SK-N-SH (cell line): ENCODE data around the gene CHST6. TPM values are rescaled to one million over a fixed set of nuclear protein-coding genes. Genes with fewer than 3 reads are reported as not detected.
"Not testable (repeated sequence)": the region's sequence is repeated elsewhere in the genome, so short reads cannot be mapped to it uniquely, and the experiment has no call there.

Experiments used
- CTCF ChIA-PET: fragments of 300-600, 350-600 bp; formaldehyde crosslinking; extraction: SDS; loops from one replicate; lab custom pipeline; 2021; lab: Yijun Ruan, JAX
- POLR2A ChIA-PET: fragments of 350-600 bp; sonication (Branson Sonifier 250); formaldehyde crosslinking; extraction: SDS; loops from one replicate; lab custom pipeline; 2020; ENCODE audit warnings: antibody characterized with exemption, inconsistent platforms; lab: Yijun Ruan, JAX
- DNase-seq: peaks from one replicate; pipeline ENCODE4 v3.0.0; 2012
- H2AFZ ChIP-seq: fragments of 200-600 bp; sonication (generic); 2 replicates; pipeline ENCODE4 v1.8.1; 2016; ENCODE audit warnings: antibody characterized with exemption, mild to moderate bottlenecking, low read depth
- H3F3A ChIP-seq: fragments of 200-600 bp; sonication (generic); replicated peaks from 2 replicates; pipeline ENCODE3; 2016; ENCODE audit warnings: antibody characterized with exemption, mild to moderate bottlenecking; ENCODE audit not compliant: insufficient read depth
- H3K27ac ChIP-seq, 2 experiments: fragments of 200-500 bp in 1 of 2; fragments of 200-600 bp in 1 of 2; sonication (Bioruptor generic) in 1 of 2; sonication (generic), shearing (Covaris generic) in 1 of 2; 2 replicates each; pipeline versions ENCODE4 v1.5.1 to v1.6.1; 2014 to 2016; ENCODE audit warnings: low read depth in 2 of 2, inconsistent platforms in 1 of 2, low read length in 1 of 2, mild to moderate bottlenecking in 1 of 2, mixed read lengths in 1 of 2
- H3K27me3 ChIP-seq: fragments of 200-600 bp; sonication (generic), shearing (Covaris generic); 2 replicates; pipeline ENCODE4 v1.6.1; 2016; ENCODE audit warnings: mixed run types; ENCODE audit not compliant: insufficient read depth
- H3K36me3 ChIP-seq, 2 experiments: fragments of 200-500 bp in 1 of 2; fragments of 200-600 bp in 1 of 2; sonication (Bioruptor generic) in 1 of 2; sonication (generic) in 1 of 2; replicated peaks in 1 of 2; 2 replicates each; pipeline versions ENCODE3 to v1.5.1; 2014 to 2016; ENCODE audit warnings: low read length in 1 of 2, mild to moderate bottlenecking in 1 of 2; ENCODE audit not compliant: insufficient read depth in 2 of 2, control insufficient read depth in 1 of 2
- H3K4me1 ChIP-seq, 2 experiments: fragments of 200-500 bp in 1 of 2; fragments of 200-600 bp in 1 of 2; sonication (Bioruptor generic) in 1 of 2; sonication (generic), shearing (Covaris generic) in 1 of 2; 2 replicates each; pipeline versions ENCODE4 v1.5.1 to v1.6.1; 2014 to 2016; ENCODE audit warnings: low read depth in 1 of 2, low read length in 1 of 2, mixed run types in 1 of 2; ENCODE audit not compliant: insufficient read depth in 2 of 2, control insufficient read depth in 1 of 2
- H3K4me2 ChIP-seq: fragments of 200-600 bp; sonication (generic), shearing (Covaris generic); 2 replicates; pipeline ENCODE4 v1.6.1; 2017; ENCODE audit warnings: mixed run types
- H3K4me3 ChIP-seq, 2 experiments: fragments of 200-500 bp in 1 of 2; fragments of 200-600 bp in 1 of 2; sonication (Bioruptor generic) in 1 of 2; sonication (generic), shearing (Covaris generic) in 1 of 2; 2 replicates each; pipeline versions ENCODE4 v1.5.1 to v1.8.1; 2014 to 2016; ENCODE audit warnings: low read depth in 2 of 2, inconsistent platforms in 1 of 2, low read length in 1 of 2, mild to moderate bottlenecking in 1 of 2, mixed read lengths in 1 of 2, moderate library complexity in 1 of 2
- H3K79me2 ChIP-seq: fragments of 200-600 bp; sonication (generic); 2 replicates; pipeline ENCODE4 v1.8.1; 2017; ENCODE audit warnings: mild to moderate bottlenecking; ENCODE audit not compliant: insufficient read depth
- H3K9ac ChIP-seq: fragments of 200-600 bp; sonication (generic); 2 replicates; pipeline ENCODE4 v1.6.1; 2017; ENCODE audit warnings: mixed run types
- H3K9me2 ChIP-seq: fragments of 200-600 bp; sonication (generic); 2 replicates; pipeline ENCODE4 v1.6.1; 2017; ENCODE audit warnings: mixed run types
- H3K9me3 ChIP-seq: fragments of 200-600 bp; sonication (generic); 2 replicates; pipeline ENCODE4 v1.6.1; 2017; ENCODE audit warnings: mixed run types, mild to moderate bottlenecking, moderate library complexity
- H4K20me1 ChIP-seq: fragments of 200-600 bp; sonication (generic); 2 replicates; pipeline ENCODE4 v1.6.1; 2017; ENCODE audit warnings: mild to moderate bottlenecking, mixed run types; ENCODE audit not compliant: insufficient read depth
- CHD2 ChIP-seq: fragments of 150-350 bp; IDR thresholded peaks from 2 replicates; pipeline ENCODE4 v1.6.1; 2018; ENCODE audit warnings: low read length; ENCODE audit not compliant: partially characterized antibody
- ELF1 ChIP-seq: IDR thresholded peaks from 2 replicates; pipeline ENCODE4 v1.4.0; 2012
- EZH2phosphoT487 ChIP-seq: fragments of 200-600 bp; sonication (generic); IDR thresholded peaks from 2 replicates; pipeline ENCODE4 v1.6.1; 2017; ENCODE audit warnings: low read depth, mixed run types, mild to moderate bottlenecking, antibody characterized with exemption, moderate library complexity, borderline replicate concordance
- FOSL2 ChIP-seq: IDR thresholded peaks from 2 replicates; pipeline ENCODE4 v1.4.0; 2012; ENCODE audit warnings: low read depth, mild to moderate bottlenecking, moderate library complexity, borderline replicate concordance
- FOXJ3 ChIP-seq: sonication (generic); formaldehyde crosslinking; IDR thresholded peaks from 2 replicates; pipeline ENCODE4 v1.5.1; 2020; ENCODE audit warnings: mild to moderate bottlenecking, missing genetic modification reagents
- POLR2AphosphoS5 ChIP-seq: IDR thresholded peaks from 2 replicates; pipeline ENCODE4 v1.6.1; 2012; ENCODE audit warnings: low read depth, low read length
- RFX5 ChIP-seq: IDR thresholded peaks from 2 replicates; pipeline ENCODE4 v1.6.1; 2012; ENCODE audit warnings: mild to moderate bottlenecking, improper control_type of control experiment, low read length
- RXRA ChIP-seq: IDR thresholded peaks from 2 replicates; pipeline ENCODE4 v1.4.0; 2012; ENCODE audit warnings: low read depth, mild to moderate bottlenecking, borderline replicate concordance
- TEAD4 ChIP-seq: IDR thresholded peaks from 2 replicates; pipeline ENCODE4 v1.4.0; 2012; ENCODE audit warnings: mild to moderate bottlenecking, borderline replicate concordance; ENCODE audit not compliant: insufficient read depth
- YY1 ChIP-seq: IDR thresholded peaks from 2 replicates; pipeline ENCODE4 v1.4.0; 2012; ENCODE audit warnings: low read depth, mild to moderate bottlenecking
- WGBS: methylation state at CpG from one replicate; pipeline ENCODE4 v1.1.6; 2017; ENCODE audit warnings: low lambda C conversion rate; 5-methylcytosine and 5-hydroxymethylcytosine counted together
- polyA plus RNA-seq, 3 experiments: library from polyadenylated mRNA; depleted of rRNA; stranded (reverse); fragments of >200 nt; gene quantifications; 2 replicates each; pipeline ENCODE4 v1.2.3, GENCODE V29; 2012
- TF ChIP-seq, protein P1 (sequence below): IDR thresholded peaks from 2 replicates; pipeline ENCODE4; 2012
- TF ChIP-seq, protein P2 (sequence below): IDR thresholded peaks from 2 replicates; pipeline ENCODE4 v1.4.0; 2012; ENCODE audit warnings: low read depth, borderline replicate concordance
- TF ChIP-seq, protein P3 (sequence below): IDR thresholded peaks from 2 replicates; pipeline ENCODE4 v1.4.0; 2012; ENCODE audit warnings: low read depth
- TF ChIP-seq, protein P4 (sequence below): fragments of 200-600 bp; sonication (generic); IDR thresholded peaks from 2 replicates; pipeline ENCODE4 v1.6.1; 2017; ENCODE audit warnings: antibody characterized with exemption, mild to moderate bottlenecking, moderate library complexity

Gene CHST6
- polyA plus RNA-seq, 1 of the 3 experiments (the other 2 are of a cell fraction), result 0.30 TPM

GRCh38 chr16:75541236-75541635 is 46.0 kb upstream of the CHST6 start:
- Histone ChIP-seq H3K9me2 (no peaks in the 10 kb centered on the region), H3F3A (no peaks in the 10 kb centered on the region), H3K9me3 (no peaks in the 10 kb centered on the region), H3K27me3 (no peaks in the 10 kb centered on the region), H3K9ac (no peak overlapping the region), H3K27ac (no peak overlapping the region), H3K4me2 (no peak overlapping the region), H3K79me2 (no peaks in the 10 kb centered on the region), H3K4me3 (no peak overlapping the region), H3K36me3 (peaks cover 0 to 14% of the 10 kb centered on the region in 2 experiments), H3K4me1 (no peaks in the 10 kb centered on the region)
- no peak for DNase-seq
- POLR2A ChIA-PET, result no interaction called here
- TF ChIP-seq, protein P1, sequence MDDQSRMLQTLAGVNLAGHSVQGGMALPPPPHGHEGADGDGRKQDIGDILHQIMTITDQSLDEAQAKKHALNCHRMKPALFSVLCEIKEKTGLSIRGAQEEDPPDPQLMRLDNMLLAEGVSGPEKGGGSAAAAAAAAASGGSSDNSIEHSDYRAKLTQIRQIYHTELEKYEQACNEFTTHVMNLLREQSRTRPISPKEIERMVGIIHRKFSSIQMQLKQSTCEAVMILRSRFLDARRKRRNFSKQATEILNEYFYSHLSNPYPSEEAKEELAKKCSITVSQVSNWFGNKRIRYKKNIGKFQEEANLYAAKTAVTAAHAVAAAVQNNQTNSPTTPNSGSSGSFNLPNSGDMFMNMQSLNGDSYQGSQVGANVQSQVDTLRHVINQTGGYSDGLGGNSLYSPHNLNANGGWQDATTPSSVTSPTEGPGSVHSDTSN, result no peak
- no peak for TF ChIP-seq RXRA
- TF ChIP-seq CHD2, result no peak
- TF ChIP-seq, protein P2, sequence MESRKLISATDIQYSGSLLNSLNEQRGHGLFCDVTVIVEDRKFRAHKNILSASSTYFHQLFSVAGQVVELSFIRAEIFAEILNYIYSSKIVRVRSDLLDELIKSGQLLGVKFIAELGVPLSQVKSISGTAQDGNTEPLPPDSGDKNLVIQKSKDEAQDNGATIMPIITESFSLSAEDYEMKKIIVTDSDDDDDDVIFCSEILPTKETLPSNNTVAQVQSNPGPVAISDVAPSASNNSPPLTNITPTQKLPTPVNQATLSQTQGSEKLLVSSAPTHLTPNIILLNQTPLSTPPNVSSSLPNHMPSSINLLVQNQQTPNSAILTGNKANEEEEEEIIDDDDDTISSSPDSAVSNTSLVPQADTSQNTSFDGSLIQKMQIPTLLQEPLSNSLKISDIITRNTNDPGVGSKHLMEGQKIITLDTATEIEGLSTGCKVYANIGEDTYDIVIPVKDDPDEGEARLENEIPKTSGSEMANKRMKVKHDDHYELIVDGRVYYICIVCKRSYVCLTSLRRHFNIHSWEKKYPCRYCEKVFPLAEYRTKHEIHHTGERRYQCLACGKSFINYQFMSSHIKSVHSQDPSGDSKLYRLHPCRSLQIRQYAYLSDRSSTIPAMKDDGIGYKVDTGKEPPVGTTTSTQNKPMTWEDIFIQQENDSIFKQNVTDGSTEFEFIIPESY, result no peak
- no peak for TF ChIP-seq EZH2phosphoT487
- TF ChIP-seq YY1, result no peak
- TF ChIP-seq, protein P3, sequence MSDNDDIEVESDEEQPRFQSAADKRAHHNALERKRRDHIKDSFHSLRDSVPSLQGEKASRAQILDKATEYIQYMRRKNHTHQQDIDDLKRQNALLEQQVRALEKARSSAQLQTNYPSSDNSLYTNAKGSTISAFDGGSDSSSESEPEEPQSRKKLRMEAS, result no peak
- no peak for TF ChIP-seq TEAD4
- TF ChIP-seq POLR2AphosphoS5, result no peak
- TF ChIP-seq FOSL2, result no peak
- TF ChIP-seq RFX5, result no peak
- TF ChIP-seq ELF1, result no peak
- TF ChIP-seq FOXJ3 (CRISPR knock-in tag), result no peak
- TF ChIP-seq, protein P4, sequence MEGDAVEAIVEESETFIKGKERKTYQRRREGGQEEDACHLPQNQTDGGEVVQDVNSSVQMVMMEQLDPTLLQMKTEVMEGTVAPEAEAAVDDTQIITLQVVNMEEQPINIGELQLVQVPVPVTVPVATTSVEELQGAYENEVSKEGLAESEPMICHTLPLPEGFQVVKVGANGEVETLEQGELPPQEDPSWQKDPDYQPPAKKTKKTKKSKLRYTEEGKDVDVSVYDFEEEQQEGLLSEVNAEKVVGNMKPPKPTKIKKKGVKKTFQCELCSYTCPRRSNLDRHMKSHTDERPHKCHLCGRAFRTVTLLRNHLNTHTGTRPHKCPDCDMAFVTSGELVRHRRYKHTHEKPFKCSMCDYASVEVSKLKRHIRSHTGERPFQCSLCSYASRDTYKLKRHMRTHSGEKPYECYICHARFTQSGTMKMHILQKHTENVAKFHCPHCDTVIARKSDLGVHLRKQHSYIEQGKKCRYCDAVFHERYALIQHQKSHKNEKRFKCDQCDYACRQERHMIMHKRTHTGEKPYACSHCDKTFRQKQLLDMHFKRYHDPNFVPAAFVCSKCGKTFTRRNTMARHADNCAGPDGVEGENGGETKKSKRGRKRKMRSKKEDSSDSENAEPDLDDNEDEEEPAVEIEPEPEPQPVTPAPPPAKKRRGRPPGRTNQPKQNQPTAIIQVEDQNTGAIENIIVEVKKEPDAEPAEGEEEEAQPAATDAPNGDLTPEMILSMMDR, result no peak
- TF ChIP-seq, all 33 proteins: peak for 0
- WGBS, result 89% methylated on average over 5 of the region's 5 CpGs
- H2AFZ ChIP-seq, result no peak overlapping the region
- CTCF ChIA-PET, result interaction anchor here (2.0 kb wide), 2 partner anchors 9 to 24 kb away, joined by 5 to 6 read pairs; no protein-coding TSS in a partner anchor
- no peaks in the 10 kb centered on the region for H4K20me1 ChIP-seq

GRCh38 chr16:75538882-75539565 is 43.8 kb upstream of the CHST6 start:
- H3K9me2 ChIP-seq, H3K4me1 ChIP-seq, CTCF ChIA-PET, H4K20me1 ChIP-seq, H3F3A ChIP-seq, H2AFZ ChIP-seq, H3K27me3 ChIP-seq, H3K4me2 ChIP-seq, POLR2A ChIA-PET, H3K79me2 ChIP-seq, H3K4me3 ChIP-seq, H3K9me3 ChIP-seq, H3K27ac ChIP-seq, DNase-seq, H3K9ac ChIP-seq: not testable (repeated sequence)
- WGBS, result 95% methylated on average over 4 of the region's 10 CpGs
- peaks cover 0 to 11% of the 10 kb centered on the region in 2 experiments for H3K36me3 ChIP-seq
